Activated T-cell treated with anti-CD3 and anti-CD28 coated beads, Interleukin-2, amount 50 U/mL, for 48 hours (primary cell): ENCODE results near the gene KRT72.

Experiments used
- DNase-seq, 2 experiments: peaks; one replicate each; pipeline ENCODE4 v3.0.0-alpha.2; 2020

Gene KRT72

DNA sequence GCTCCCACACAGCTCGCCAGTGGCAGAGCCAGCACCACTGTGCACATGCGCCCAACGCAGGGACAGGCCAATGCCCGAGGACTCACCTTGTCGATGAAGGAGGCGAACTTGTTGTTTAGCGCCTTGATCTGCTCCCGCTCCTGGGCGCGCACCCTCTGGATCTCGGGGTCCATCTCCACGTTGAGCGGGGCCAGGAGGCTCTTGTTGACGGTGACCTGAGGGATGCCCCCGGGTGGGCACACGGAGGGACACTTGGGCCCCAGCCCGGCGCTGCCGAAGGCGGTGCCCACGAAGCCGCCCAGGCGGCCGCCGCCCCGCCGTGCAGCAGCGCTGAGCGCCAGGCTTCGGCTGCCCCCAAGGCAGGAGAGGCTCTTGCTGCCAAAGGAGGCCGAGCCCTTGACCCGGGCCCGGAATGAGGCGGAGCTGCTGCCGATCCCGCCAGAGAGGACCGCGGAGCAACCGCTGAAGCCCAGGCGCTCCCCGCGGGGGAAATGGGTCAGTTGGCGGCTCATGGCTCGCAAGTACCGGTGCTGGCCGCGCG is at the start of gene KRT72:
Gene KRT72, minus strand, starts transcription at position 523 of the 541 bp plus-strand sequence. Its CDS starts 11 bp downstream, at position 512.
- DNase-seq: peak; percentile 7 to 10

DNA sequence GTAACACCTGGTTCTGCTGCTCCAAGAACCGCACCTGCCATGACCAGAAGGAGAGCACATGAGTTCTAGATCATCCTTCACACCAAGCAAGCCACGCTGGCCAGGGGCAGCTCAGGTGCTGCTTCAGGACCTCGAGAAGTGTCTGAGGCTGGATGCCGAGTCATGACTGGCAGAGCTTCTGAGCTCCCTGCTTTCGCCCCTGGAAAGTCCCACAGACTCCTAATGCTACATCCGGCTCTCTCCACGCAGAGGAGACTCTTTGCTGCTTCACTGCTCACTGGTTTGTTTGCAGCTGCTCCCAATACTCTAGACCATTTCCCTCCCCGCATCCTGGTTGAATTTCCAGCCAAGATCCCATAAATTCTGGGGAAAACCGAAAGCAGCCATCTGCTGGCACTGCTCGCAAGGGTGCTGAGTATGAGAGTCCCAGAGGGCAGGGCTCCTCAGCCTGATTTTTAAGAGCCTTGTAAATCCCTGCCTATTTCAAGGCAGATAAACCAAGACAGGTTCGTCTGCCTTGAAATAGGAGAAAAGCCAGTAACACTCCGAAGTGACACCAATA is 49.3 kb upstream of the KRT72 start:
- DNase-seq: no peak

DNA sequence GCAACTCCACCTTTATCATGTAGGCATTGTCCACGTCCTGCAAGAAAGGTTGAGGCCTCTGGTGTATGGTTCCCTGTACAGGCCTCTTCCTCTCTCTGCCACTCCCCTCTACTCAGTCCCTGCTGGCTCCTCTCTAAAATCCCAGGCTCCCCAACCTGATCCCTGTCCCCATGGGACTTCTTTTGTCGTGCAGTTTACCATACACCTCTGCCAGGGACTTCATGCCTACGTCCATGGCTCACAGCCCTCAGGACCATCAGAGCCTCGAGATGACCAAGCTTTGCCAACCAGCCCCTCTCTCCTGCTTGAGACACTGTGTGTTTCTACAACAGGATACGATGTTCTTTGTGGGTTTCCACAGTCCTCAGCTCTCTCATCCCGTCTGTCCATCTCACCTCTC is 47.8 kb upstream of the KRT72 start:
- DNase-seq: no peak

DNA sequence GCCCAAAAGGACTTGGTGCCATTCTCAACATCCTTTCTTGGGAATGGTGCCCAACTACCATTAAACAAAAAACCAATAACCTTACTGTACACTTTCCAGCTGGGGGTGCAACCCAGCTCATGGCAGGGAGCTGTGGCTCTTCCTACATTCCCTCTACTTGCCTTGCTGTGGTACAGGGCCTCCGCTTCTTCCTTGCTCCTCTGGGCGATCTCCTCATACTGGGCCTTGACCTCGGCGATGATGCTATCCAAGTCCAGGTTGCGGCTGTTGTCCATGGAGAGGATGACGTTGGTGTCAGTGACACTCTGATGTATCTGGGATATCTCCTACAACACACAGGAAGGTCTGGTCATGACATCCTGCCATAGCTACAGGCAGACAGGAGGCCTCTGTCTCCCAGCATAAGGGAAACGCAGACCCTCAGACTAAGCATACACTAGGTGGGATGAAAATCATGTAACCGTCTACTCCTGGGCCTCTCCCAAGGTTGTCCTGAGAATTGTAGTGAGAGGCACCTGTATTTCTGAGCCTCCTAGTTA is 46.8 kb upstream of the KRT72 start:
- no peak for DNase-seq

DNA sequence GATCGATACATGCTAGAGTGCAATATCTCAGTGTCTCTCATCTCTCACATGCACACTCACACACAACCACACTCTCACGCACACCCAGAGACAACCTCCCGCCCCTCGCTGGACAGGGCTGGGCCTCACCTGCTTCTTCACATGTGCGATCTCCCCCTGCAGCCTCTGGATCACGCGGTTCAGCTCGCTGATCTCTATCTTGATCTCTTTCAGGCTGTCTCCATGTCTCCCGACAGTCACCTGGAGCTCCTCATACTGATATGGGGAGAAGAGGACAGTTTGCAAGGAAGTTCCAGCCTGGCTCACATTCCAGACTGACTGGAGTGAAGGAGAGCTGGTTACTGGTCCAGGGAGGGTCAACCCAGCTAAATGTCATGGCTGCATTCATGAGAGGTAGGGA is 46.3 kb upstream of the KRT72 start:
- no peak for DNase-seq

DNA sequence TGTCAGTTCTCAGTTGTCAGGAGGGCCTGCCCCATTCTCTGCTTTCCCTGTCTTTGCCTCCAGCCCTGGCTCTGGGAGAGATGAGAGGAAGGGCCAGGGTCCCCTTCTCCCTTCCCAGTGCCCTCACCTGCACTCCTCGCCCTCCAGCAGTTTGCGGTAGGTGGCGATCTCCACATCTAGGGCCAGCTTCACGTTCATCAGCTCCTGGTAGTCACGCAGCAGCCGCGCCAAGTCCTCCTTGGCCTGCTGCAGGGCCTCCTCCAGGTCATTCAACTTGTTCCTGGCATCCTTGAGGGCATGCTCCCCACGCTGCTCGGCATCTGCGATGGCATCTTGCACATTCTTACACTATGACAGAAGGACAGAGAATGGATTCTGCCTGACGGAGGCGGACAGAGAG is 45.4 kb upstream of the KRT72 start:
- no peak for DNase-seq

DNA sequence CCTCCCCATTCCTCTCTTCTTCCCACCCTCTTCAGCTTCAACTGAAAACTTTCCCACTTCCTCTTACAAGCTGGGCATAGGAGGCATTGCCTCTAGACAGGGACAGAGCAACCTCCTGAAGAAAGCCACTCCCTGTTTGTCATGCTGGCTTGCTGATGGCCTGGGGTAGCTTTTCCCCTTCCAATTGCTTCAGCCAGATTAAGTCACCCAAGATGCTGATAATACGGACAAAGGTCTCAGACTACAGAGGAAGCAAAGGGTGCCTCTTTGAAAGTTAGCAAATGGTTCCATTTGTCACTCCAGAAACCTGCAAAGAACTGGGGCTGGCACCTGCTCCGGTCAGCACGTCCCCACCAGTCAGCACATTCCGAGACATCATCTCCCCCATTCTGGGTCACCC is 44.7 kb upstream of the KRT72 start:
- DNase-seq: no peak

DNA sequence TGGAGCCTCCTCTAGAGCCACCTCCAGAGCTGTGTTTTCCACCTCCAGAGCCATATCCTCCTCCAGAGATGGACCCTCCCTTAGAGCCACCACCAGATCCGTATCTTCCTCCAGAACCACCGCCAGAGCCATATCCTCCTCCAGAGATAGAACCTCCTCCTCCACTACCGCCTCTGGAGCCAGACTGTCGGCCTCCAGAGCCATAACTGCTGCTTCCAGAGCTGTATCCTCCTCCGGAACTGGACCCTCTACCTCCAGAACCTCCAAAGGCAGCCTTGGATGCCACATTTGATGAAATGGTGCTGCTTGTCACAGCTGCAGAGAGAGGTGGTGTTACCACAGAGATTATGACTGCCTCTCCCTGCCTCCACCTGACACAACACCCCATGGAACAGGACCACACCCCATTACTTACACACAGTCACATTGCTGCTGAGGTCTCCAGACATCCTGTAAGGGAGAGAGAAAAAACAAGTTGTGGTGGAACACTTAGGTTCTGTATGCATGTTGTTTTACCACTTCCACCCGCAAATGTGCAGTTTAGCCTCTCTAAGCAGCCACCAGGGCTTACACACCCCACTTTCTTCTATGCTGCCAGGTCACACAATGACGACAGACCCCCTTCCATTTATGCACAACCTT is 44.0 kb upstream of the KRT72 start:
- no peak for DNase-seq

DNA sequence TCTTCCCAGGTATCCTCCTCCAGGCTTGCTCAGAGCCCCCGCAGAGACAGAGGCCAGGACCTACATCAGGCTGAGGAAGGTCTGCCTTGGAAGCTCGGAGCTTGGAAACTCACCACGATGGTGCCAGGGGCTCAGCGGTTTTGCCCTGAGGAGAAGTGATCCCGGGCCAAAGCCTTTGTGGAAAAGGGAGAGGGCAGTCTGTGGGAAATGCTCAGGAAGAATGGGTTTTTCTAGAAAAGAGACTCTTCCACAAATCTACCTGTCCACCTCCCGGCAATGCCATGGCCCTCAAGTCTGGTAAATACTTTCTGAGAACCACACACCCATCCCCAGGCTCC is 42.8 kb upstream of the KRT72 start:
- no peak for DNase-seq

DNA sequence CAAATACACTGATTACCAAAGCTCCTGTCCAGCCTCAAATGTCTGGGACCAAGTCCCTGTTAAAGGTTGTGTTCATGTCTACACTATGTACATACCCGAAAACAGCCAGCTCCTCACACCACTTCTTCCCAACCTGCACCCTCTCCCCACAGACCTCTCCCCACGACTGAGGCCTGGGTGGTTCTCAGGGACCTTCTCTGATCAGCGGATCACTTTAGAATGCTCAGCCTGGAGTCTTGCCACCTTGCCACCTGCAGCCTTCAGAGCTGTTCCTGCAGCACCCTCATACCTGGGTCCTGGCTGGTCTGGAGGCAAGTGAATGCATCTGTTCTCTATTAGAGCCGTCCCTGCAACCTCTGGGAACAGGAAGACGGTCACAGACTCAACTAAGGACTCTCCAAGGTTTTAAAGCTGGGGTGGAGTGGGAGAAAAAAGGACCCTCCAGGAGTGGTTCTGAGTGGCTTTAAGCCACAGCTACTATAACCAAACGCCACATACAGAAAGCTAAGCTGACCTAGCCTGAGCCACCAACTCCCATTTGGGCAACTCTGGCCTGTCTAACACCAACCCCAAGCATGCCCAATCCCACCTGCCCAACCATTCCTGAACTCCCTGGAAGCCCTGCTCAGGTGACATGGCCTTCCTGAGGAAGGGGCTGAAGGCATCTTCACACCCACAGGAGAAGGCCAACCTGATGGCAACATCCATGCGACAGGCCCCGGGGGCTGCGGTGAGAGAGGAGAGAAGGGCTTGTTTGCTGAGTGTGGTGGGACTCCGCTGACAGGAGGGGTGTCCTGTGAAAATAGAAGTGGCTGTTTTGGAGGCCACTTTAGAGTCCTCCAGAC is 42.2 kb upstream of the KRT72 start:
- DNase-seq: no peak

DNA sequence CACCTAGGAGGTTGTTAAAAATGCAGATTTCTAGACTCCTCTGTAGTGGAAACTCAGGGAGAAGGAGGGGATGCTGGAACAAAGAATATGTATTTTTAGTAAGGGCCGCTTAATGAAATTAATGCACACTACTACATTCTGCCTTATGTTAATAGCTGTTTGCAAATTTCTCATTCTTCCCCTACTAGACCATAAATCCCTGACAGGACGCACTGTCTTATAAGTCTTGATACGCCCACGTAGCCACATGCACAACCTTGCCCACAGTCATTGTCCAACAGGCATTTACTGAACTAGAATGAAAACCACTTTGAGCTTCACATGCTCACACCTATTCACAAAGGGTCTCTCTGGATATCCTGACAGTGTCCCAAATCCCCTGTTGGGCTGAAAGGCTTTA is 40.2 kb upstream of the KRT72 start:
- DNase-seq: no peak

DNA sequence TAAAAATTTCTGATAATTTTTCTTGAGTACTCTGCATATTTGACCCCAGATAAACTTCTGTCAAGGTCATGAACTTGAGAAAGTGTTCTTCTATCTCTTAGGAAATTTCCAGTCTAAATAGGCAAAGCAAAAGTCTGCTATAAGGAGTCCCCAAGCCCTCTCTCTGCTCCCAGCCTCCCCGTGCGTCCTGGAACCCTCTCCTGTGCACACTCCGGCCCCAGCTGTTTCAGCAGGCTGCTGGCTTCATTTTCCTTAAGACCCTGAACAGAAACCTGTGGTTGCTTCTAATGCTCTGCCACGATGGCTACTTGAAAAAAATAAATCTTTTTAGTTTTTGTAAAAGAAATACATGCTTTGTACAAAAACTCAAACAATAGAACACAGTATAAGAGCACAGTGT is 36.0 kb upstream of the KRT72 start:
- no peak for DNase-seq

DNA sequence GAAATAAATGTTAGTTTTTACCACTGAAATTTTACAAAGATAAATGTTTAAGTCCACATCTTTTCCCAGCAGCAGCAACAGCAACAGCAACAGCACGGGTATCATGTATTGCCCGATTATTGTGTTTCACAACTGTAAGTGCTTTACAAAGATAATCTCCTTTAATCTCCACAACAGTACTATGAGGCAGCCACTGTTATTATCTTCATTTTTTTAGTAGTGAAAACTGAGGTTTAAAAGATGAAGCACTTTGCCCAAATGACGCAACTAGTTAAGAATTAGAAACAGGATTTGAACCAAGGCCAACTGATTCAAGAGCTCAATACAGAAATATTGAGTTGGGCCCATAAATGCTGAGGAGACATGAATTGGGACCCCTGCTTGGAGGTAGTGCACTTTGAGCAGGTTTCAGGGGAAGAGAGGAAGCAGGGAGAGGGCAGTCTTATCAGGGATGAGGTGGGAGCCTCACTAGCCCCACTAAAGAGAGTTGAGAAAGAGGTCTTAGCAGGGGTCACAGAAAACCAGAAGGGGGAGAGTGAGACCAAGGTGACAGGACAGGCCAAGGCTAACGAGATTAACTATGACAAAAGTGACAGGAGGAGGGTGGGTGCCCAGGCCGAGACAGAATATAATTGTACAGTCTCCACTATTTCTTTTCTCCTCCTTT is 35.5 kb upstream of the KRT72 start:
- no peak for DNase-seq

DNA sequence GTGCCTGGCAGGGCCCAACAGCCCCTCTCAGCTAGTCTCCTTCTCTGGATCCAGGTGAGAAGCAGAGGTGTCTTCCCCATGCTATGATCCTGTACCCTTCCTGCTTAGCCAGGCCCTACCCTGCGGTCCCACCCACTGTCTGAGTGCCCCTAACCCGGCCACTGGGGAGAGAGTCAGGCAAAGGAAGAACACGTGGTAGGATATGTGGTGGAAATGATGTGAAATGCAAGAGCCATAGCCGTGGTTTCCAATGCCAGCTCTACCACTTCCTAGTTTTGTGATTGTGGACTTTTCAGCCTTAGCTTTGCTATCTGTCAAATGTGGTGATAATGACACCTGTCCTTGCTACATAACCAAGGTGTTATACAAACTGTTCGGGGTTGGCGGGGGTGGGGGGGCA is 34.9 kb upstream of the KRT72 start:
- DNase-seq: peak in 1 of 2 experiments; percentile 12

DNA sequence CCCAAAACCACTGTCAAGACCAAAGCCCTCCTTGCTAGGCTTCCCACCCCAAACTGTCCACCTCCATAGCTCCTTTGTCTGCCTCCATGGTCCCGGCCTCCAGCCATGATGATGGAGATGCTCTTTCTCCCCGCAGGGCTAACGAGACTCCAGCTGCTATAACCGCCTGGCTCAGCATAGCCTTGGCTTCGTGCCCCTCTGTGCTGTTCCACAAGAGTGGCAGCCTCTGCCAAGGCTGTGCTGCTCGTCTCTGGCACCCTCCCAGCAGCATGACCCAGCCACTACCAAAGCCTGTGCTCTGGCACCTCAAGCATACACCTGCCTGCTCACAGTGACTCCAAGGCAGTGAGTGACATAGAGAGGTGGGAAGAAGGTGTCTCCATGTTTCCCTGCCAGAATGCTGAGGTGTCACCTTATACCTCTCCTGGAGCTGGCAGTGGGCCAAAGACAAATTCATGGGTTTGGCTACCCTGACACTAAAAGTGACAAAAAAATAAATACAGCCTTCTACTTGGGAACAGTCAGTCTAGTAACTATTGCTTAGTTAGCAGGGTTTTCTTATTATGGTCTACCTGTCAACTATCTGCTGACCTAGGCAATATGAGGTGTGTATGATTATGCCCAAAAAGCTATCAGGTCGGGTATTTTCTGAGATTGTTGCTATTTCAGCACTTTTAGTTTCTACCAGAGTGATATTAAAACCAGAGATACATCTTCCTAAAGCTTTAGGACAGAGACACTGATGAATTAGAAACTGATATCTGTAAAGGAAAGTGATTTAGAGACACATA is 33.2 kb upstream of the KRT72 start:
- DNase-seq: no peak

DNA sequence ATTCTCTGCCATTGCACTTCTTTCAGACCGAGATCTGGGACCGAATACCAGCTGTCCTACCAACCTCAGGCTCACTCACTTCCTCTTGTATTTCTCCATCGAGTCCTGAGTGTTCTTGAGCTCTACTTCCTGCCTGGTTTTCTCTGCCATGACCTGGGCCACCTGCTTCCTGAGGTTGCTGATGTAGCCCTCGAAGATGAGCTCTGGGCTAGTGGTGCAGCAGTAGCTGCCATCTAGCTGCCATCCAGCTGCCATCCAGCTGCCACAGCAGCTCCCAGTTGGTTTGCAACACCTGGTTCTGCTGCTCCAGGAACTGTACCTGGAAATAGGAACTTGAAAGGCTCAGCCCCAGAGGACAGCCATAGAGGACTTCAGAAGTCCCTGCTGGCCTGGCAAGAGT is 32.1 kb upstream of the KRT72 start:
- peak in 1 of 2 experiments; percentile 18 for DNase-seq

DNA sequence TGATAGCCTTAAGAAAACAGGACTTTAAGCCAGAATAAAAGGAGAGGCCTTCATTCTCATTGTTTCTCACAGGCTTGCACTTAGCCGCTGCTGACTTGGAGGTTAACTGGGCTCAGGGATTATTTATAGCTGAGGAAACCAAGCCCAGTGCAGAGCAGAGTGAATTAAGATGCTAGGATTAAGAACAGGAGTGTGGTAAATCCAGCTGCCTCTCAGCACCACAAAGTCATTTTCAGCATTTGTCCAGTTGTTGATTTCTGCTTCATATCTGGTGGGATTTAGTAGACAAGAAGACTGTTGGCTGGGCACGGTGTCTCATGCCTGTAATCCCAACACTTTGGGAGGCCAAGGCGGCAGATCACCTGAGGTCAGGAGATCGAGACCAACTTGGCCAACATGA is 31.4 kb upstream of the KRT72 start:
- peak in 1 of 2 experiments; percentile 12 for DNase-seq

DNA sequence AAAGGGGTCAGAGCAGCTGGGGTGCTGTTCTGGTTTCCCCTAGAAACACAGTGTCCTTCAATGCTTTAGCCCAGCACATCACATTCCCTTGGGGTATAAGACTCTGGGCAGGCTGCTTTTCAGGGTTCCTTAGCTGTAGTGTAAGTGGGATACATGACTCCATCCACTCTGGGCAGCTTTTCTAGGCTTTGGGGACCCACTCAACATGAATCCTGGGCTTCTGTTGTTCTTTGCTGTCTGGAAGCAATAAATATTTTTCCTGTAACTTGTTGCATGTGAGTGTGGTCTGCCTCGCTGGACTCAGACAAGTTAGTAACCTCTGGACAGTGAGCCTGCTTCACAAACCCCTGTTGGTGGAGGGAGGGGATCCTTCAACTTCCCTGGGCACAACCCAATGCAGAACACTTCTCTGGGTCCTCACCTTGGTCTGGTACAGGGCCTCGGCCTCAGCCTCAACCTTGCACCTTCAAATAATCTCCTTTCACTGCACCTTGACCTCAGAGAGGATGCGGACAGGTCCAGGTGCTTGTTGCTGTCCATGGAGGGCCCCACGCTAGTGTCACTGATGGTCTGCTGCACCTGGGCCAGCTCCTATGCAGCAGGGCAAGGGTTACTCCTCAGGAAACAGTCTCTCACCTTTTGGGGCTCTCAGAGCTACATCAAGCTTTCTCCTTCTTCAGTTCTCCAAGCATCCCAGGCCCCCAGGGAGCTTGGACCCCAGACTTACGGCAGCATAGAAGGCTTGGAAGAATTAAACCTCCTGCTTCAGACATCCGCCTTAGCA is 30.6 kb upstream of the KRT72 start:
- DNase-seq: peak; percentile 7 to 10

DNA sequence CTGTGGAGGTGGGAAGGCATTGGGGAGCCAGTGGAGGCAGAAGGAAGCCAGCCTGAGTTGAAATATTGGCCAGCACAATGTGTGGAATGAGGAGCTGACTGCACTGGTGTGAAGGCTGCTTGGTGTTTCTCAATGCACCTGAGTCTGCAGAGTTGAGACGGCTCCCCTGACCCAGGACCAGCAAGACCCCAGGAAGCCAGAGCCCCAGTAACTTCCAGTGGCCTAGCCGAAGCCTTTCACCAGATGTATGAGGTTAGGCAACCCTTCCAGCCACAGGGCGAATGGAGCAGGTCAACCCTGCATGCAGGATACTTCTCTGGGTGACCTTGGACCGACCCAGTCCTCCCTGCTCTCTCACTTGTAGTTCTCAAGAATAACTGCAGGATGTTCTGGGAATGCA is 30.0 kb upstream of the KRT72 start:
- DNase-seq: peak; percentile 11 to 13

DNA sequence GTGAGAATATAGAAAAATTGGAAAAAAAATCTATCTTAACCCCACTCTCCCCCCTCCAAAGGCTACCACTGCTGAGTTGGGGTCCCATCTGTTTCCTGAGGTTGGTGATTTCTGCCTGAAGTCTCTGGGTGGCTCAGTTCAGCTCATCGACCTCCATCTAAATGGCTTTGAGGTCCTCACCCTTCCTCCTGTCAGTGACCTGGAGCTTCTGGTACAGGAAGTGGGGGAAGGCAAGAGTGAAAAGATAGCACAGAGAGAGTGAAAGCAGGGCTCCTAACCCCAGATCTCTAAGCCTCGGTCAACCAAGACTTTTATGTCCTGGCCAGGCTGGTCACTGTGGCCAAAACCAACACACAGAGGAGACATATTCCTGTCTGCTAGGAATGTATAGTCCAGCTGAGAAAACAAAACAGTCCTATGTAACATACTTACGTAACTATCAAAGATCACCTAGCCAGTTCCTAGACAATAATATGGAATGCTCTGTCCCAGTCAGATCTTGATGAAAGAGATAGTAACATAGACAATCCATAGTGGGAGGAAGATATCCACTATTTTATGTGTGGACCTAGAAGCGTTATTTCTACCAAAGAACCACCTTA is 29.4 kb upstream of the KRT72 start:
- peak in 1 of 2 experiments; percentile 11 for DNase-seq

DNA sequence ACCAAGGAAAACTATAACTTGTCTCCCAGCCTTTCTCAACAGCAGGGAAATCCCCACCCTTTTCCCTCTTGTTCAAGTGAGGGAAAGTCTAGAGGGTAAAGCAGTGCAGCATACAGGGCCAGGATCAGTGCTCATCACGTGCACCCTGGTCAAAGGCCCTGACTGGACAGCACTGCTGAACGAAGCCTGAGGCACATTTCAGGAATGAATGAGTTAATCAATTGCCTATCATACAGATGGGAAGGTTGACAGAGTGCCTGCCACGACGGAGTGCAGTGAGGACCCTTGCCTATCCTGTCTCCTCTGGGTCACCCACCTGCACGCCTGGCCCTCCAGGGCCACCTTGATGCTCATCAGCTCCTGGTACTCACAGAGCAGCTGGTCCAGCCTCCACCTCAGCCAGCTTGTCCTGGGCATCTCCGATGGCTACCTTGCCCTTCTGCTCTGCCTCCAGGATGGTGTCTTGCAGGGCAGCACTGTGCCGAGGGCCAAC is 28.8 kb upstream of the KRT72 start:
- DNase-seq: peak in 1 of 2 experiments; percentile 7
